ENCODE results near the gene PAK3.

Gene PAK3

GRCh38 chrX:111244235-111244750, 148.3 kb downstream of the PAK3 start:
- Histone ChIP-seq H3K4me3 (ENCODE audit: low read depth, low read length) (no peak overlapping the region), H3K27ac (no peak overlapping the region), H3K36me3 (no peaks in the 10 kb centered on the region), H3K9me3 (ENCODE audit: severe bottlenecking) (peaks cover 5% of the 10 kb centered on the region), H3K27me3 (ENCODE audit: insufficient read depth, low read depth, severe bottlenecking) (no peaks in the 10 kb centered on the region)
- peak; percentile 51 for TF ChIP-seq CTCF (IDR thresholded peaks at IDR 0.05; ENCODE audit: low read depth, low read length)
- no peak for DNase-seq

- H3K36me3 ChIP-seq, result no peaks in the 10 kb centered on the region
- H3K4me3 ChIP-seq (ENCODE audit: low read depth, low read length), result no peak overlapping the region
- DNase-seq, result no peak
- no peaks in the 10 kb centered on the region for H3K27me3 ChIP-seq (ENCODE audit: insufficient read depth, low read depth, severe bottlenecking)
- no peaks in the 10 kb centered on the region for H3K9me3 ChIP-seq (ENCODE audit: severe bottlenecking)
- no peak overlapping the region for H3K27ac ChIP-seq
- no peak for TF ChIP-seq CTCF (IDR thresholded peaks at IDR 0.05; ENCODE audit: low read depth, low read length)
These were observed 159.1 kb downstream of the PAK3 start for GRCh38 chrX:111254896-111255693.

- Histone ChIP-seq H3K9me3 (ENCODE audit: severe bottlenecking) (no peaks in the 10 kb centered on the region), H3K27ac (no peak overlapping the region), H3K4me3 (ENCODE audit: low read depth, low read length) (no peak overlapping the region), H3K36me3 (no peaks in the 10 kb centered on the region), H3K27me3 (ENCODE audit: insufficient read depth, low read depth, severe bottlenecking) (peaks cover 7% of the 10 kb centered on the region)
- TF ChIP-seq CTCF (IDR thresholded peaks at IDR 0.05; ENCODE audit: low read depth, low read length), result no peak
- DNase-seq, result no peak
These were observed 161.7 kb downstream of the PAK3 start for GRCh38 chrX:111257733-111258132.

GRCh38 chrX:111259559-111259958, 163.6 kb downstream of the PAK3 start:
- no peak for DNase-seq
- H3K9me3 ChIP-seq (ENCODE audit: severe bottlenecking), result no peaks in the 10 kb centered on the region
- no peak overlapping the region for H3K27ac ChIP-seq
- no peak for TF ChIP-seq CTCF (IDR thresholded peaks at IDR 0.05; ENCODE audit: low read depth, low read length)
- H3K27me3 ChIP-seq (ENCODE audit: insufficient read depth, low read depth, severe bottlenecking), result peaks cover 7% of the 10 kb centered on the region
- no peak overlapping the region for H3K4me3 ChIP-seq (ENCODE audit: low read depth, low read length)
- no peaks in the 10 kb centered on the region for H3K36me3 ChIP-seq

GRCh38 chrX:111260451-111260850, 164.5 kb downstream of the PAK3 start:
- H3K27ac ChIP-seq, result no peak overlapping the region
- no peak for TF ChIP-seq CTCF (IDR thresholded peaks at IDR 0.05; ENCODE audit: low read depth, low read length)
- no peaks in the 10 kb centered on the region for H3K36me3 ChIP-seq
- DNase-seq, result no peak
- H3K9me3 ChIP-seq (ENCODE audit: severe bottlenecking), result no peaks in the 10 kb centered on the region
- H3K27me3 ChIP-seq (ENCODE audit: insufficient read depth, low read depth, severe bottlenecking), result peaks cover 7% of the 10 kb centered on the region
- no peak overlapping the region for H3K4me3 ChIP-seq (ENCODE audit: low read depth, low read length)

Measured in WERI-Rb-1 (cell line).